GM18507 (cell line): ENCODE results near the gene ASIC2.

Experiments
- DNase-seq: peaks from one replicate; pipeline ENCODE4 v3.0.0; 2011; ENCODE audit warnings: low read depth; ENCODE audit not compliant: insufficient read length; ENCODE audit errors: extremely low spot score
- FAIRE-seq: peaks from 2 replicates; lab custom pipeline; 2011; peaks lifted over from hg19 to GRCh38; lab: Jason Lieb, UNC

ASIC2 gene

DNA sequence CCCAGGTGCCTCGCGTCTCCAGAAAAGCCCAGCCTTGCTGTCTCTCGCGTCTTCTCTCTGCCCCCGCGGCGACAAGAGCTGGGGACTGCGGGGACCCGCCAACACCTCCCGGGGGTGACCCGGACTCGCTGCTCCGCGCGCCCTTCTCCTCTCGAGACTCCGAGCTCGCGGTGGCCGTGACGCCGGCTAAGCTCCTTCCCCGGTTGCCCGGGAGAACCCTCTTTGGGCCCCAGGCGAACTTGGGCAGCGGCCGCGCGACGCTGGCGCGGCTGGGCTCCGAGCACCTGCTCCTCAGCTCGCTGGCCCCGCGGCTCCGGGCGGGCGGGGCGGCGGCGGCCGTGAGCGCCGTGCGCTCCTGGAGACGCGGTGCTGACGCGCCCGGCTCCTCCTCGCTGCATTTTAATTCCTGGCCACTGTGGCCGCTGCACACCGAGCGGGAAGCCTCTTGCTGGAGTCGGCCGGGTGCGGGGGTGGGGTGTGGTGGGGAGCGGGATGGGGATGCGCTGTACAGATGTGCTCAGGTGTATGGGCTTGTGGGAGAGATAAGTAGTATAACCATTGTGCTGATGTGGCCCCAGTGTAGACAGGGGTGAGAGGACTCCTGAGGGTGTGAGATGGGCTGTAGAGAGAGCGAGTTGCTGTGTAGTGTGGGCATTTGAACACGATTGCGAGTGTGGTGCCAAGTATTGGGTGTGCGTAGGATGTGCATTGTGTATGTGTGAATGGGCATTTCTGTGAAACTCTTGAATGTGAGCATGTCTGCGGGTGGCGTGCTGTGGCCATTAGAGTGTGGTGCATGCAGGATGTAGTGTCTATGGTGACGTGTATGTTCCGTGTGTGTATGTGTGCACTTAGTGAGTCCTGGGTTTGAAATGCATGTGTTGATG lies at the start of gene ASIC2:
TSS of gene ASIC2 (minus strand) at position 315 of the 887 bp plus-strand sequence.
- DNase-seq (no peak), FAIRE-seq (no peak)

DNA sequence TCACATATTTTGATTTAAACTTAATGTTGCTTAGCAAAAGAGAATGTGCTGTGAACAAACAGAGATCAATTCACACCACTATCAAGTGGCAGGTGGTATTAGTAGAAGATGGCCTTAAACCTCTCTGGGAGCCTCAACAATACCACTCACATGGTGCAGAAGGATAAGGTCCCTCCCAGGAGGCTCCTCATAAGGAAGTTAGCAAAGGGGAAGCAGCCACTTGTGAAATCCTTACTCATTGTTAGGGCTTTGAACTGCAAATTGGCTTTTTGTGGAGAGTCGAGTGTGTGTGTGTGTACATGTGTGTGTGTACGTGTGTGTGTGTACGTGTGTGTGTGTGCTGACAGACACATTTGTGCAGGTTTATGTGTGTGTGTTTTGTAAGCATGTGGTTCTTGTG lies 48.9 kb upstream of the ASIC2 start:
- FAIRE-seq, result no peak
- no peak for DNase-seq

DNA sequence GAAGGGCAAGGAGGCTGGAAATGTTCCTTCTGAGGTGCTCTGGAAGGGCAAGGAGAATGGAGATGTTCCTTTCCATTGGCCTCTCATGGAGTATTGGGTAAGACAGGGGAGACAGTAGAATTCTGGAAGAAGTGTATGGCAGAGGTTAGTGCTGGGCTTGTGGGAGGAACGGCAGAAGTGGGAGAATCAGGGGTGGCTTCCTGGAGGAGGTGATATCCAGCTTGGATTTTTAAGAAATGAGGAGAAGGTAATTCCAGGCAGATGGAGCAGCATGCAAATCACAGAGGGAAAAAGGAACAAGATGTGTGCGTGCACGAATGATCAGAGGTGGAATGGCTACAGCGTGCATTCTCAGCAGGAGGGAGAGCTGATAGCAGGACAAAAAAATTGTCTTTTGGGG lies 45.1 kb upstream of the ASIC2 start:
- DNase-seq (no peak), FAIRE-seq (no peak)

DNA sequence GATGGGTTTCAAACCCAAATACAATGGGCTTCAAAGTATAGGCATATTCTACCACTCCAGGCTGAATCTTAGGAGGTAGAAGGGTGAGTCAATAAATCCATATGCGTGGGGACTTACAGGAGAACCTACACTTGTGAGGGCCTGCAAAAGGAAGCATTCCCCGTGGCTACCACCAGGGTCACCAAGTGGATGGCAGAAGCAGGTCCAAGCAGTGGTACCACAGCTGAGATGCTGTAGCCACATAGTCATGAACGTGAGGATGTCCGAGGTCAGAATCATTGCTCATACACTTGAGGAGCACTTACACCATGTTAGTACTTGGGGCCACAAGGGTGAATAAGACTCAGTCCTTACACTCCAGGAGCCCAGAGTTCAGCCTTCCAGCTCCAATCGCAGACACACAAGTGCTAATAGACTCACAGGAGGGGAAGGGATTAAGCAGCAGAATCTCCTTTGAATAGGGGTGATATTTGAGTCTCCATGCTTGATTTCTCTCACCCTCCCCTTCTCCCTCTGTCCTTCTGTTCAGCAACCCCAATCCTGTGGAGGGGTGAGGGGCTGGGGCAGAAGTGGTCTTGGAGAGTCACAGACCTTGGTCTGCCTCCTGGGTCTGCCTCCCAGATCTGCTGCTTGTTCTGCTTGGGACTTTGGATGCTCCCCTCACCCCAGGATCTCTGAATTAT lies 42.5 kb upstream of the ASIC2 start:
- DNase-seq, result no peak
- no peak for FAIRE-seq

DNA sequence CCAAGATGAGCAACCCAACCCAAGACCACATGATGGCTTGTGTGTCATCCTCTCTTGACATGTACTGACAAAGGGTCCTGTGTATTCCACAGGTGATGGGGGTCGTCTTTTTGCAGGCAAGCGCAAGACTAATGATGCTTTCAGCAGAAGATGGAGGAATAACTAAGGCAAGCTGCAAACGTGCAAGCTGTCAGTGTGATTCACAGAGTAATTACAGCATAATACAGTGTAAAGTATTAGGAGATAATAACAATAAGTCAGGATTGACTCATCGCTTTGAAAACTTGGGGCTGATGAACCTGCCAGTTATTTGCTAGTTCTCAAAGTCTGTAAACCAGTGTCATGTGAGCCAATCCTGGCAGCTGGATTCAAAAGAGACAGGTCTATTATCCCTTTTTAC lies 41.6 kb upstream of the ASIC2 start:
- DNase-seq, result no peak
- no peak for FAIRE-seq

DNA sequence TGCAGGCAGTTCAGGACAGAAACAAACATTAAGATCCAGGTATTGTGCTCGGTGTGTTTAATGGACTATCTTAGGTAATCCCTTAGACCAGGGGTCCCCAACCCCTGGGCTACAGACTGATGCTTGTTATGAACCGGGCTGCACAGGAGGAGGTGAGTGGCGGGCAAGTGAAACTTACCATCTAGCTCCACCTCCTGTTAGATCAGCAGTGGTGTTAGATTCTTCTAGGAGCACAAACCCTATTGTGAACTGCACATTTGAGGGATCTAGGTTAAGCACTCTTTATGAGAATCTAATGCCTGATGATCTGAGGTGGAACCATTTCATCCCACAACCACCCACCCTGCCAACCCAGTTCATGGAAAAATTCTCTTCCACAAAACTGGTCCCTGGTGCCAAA lies 37.8 kb upstream of the ASIC2 start:
- DNase-seq (no peak), FAIRE-seq (no peak)

DNA sequence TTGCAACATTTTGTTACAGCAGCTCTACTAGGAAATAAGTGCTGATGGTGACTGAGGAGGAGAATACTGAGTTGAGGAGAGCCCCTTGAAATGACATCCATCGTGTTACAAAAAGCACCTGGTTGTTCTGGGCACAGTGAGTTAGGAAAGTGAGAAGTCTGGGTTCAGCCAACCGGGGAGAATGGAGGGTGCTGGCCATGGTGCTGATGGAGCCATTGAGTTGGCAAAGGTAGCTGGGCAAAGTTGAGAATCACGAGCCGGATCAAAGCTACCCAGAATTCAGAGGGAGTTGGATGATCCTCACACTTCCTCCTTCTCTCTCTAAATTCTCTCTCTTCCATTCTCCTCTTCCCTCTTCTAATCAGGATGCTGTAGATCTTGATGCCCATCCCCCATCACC lies 35.0 kb upstream of the ASIC2 start:
- FAIRE-seq (no peak), DNase-seq (no peak)

DNA sequence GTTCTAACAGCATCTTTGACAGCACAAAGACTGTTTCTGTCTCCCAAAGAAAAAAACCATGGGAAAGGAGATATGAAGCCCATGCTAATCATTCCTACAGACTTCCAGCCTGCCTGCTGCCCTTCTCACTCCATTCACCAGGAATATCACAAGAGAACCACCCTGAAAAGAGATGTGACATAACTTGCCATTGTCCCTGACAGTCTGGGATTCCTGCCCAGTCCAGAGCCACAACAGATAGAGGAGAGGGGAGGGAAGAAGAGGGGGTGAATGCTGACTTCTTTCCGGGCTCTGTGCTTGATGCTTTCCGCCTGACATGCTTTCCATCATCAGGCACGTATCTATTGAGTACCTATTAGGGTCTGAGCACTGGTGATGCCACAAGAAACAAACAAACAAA lies 31.6 kb upstream of the ASIC2 start:
- FAIRE-seq (no peak), DNase-seq (no peak)

DNA sequence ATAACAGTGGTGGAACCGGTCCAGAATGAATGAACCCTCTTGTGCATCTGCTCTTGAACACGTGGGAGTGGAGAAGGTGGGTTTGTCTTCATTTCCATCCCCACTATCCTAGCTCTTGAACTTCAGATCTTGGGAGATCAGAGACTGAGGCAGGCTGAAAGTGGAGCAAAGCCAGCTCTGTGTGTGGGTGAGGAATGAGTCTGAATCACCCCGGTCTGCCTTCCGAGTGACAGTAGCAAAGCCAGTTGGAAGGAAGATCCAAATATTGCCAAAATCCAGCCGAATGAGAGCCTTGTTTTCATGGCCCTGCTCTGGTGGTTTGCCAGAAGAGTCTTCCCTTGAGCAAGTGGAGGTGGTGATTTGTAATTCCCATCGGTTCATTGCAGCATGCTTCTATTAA lies 29.0 kb upstream of the ASIC2 start:
- no peak for DNase-seq
- FAIRE-seq, result no peak

DNA sequence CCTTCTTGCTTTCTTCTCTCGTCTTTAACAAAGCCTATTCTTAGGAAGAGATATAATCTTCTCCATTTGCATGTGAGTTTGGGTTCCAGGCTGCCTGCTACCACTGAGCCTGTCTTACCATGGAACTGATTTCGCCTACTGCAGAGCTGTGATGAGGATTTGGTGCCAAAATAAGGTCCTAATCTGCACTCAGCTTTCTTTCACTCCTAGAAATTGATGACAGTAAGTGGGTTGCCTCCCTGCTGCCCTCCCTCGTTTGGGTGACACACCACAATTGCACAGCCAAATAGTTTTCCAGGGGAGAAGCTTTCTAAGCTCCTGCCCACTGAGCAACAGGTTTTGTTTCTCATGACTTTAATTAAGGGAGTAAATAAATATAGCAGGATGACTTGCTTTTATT lies 25.1 kb upstream of the ASIC2 start:
- no peak for DNase-seq
- FAIRE-seq, result no peak

DNA sequence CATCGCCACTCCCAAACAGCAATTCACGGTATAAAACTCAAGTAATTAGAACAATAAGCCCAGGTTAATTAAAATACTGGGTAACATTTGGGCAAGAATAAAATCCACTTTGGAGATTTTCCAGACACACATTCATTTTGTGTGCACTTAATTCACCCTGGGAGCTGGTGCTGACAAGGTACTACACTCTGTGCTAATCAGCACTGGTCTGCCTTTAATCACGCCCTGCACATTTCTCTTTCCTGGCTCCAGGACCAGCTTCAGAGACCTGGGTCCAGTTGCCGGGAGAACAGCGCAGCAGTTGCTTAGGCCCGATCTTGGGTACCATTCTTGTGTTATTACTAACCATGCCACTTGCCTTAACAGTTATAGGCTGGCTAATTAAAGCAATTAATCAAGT lies 23.7 kb upstream of the ASIC2 start:
- no peak for FAIRE-seq
- DNase-seq, result no peak

DNA sequence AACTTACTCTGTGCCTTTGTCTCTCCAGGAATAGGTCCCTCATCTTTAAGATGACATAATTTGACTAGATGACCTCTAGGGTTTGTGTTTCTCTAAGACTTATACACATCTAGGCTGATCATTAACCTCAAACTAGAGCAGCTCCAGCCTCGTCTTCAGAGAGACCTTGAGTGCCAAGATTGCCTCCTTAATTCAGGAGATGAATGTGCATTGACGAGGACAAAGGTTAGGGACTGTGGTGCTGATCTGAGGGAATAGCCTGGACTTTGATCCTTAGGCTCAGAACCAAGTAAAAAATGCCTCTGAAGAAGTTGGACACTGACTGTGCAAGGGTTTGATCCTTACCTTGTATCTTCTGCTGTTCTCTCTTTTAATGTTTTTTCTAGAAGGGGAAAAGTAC lies 17.2 kb upstream of the ASIC2 start:
- FAIRE-seq, result no peak
- no peak for DNase-seq

DNA sequence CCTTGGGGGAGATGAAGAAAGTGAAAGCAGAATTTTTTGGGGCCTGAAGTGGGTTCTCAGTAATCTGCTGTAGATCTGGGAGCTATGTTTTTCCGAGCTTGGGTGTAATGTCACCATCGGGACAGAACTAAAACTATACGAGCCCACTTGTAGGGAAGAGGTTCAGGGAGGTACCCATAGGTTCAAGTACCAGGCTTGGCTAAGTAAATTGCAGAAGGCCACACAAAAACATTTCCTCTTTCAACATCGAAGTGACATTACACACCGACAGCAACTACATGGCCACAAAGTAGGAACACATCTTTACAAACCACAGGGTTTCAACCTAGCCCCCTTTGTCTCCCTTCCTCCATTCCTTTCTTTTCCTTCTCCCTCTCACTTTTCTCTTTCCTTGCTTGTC lies 10.2 kb upstream of the ASIC2 start:
- DNase-seq (no peak), FAIRE-seq (no peak)

DNA sequence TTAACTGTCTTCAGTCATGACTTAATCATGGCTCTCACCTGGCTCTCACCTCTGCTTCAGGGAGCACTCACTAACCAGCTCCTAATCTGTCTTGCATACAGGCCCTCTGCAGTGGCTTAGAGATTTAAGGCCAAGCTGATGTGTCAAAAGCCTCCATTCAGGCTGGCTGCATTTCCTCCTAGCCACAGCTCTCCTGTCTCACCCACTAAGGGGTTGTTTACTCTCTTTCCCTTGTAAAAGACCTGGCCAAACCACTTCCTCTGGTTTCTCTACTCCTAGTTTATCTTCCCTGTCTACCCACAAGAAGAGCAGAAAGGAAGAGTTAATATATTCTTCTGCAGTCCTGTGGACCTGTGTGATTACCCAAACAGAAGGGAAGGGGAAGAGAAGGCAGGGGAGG lies 9.3 kb upstream of the ASIC2 start:
- FAIRE-seq (no peak), DNase-seq (no peak)

DNA sequence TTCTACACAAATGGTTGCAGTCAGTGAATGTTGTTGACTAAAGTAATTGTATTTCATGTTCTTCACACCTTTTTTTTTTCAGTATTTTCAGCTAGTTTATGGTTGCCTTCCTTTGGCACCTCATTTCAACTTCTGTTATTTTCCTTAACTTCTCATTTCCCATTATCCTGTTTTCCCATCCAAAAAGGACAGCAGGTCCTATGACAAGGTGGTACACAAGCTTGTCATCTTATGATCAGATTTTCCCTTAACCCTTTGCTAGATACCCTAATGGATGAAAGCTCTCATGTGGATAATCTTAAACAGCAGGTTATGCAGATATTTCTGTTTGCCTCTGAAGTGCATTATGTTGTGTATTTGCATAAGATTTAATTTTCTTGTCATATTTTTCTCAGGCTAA lies 7.1 kb upstream of the ASIC2 start:
- no peak for FAIRE-seq
- DNase-seq, result no peak

DNA sequence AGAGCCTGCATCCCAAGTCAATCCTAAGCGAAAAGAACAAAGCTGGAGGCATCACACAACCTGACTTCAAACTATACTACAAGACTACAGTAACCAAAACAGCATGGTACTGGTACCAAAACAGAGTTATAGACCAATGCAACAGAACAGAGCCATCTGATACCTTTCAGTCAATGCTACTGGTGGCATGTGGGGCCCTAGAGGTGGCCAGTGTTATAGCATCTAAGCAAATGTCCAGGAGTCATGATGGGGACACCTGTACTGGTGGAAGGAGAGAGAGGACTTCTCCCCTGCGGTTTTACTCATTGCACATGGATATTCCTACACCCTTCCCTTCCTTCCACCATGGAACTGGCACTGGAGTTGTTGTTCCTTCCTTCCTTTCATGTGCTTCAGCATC lies 6.0 kb upstream of the ASIC2 start:
- FAIRE-seq (no peak), DNase-seq (no peak)

DNA sequence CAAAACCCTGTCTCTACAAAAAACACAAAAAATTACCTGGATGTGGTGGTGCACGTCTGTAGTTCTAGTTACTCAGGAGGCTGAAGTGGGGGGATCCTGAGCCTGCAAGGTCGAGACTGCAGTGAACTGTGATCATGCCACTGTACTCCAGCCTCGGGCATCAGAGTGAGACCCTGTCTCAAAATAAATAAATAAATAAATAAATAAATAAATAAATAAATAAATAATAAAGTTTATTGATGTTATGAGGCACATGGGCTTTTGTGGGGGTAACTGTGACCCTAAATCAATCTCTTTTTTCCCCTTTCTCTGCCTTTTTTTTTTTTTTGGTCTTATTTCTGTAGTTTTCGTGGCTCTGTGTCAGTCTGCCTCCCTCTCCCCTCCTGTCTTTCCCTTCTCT lies 4.5 kb upstream of the ASIC2 start:
- FAIRE-seq, result no peak
- DNase-seq, result no peak

DNA sequence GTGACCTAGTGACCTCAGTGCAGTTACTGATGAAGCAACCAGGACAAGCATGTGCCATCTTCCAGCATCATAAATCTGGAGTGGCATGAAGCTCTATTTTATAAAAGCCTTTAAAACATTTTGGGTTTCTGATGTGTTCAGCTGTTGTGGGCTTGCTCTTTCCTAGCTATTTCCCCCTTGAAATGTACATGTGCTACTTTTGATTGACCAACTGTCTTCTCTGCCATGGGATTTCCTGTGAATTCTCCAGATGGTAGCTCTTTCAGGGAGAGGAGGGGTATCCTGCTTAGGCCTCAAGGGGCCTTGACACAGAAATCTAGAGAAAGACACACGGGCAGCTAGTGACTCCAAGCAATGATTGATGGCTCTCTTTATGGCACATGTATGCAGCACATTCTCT lies 1.9 kb upstream of the ASIC2 start:
- FAIRE-seq, result no peak
- no peak for DNase-seq

DNA sequence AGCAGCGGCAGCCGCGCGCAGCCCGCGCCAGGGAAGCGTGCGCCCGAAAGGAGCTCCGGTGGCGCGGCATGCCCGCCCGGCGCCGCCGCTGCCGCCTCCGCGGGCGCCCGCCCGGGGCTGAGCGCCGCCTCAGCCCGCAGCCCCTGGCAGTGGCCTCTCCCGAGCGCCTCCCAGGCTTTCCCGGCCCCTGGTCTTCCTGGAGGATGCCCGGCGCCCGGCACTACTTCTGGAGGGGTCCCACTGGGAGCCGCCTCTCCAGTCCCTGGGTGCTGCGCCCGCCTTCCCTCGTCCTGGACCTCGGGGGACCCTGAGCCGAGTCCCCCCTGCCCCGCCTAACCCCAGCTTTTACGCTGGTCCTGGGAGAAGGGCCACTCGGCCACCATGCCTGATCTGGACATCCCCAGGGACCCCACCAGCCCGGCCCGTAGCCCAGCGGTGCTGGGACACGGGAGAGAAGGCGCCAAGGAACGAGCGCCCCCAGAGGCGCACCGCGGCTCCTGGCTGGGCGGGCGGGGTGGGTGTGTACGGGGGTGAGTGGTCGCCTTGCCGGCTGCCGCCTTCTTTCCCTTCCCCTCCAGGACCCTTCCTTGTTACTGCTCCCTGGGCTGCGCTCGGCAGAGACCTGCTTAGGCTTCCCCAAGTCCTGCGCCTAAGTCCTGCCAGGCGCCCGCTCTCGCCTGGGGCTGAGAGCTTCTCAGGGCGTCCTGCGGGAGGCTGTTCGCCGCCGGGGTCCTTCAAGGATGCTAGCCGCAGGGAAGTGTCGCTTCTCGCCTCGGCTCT lies 704 bp downstream of the ASIC2 start:
- DNase-seq, result no peak
- no peak for FAIRE-seq
